ENCODE data around the gene PPP1R11.
A peak's percentile ranks its signal among the peaks of the same experiment; 100 is the strongest.
"Not testable (repeated sequence)": the region's sequence is repeated elsewhere in the genome, so short reads cannot be mapped to it uniquely, and the experiment has no call there.

PPP1R11 gene, protein sequence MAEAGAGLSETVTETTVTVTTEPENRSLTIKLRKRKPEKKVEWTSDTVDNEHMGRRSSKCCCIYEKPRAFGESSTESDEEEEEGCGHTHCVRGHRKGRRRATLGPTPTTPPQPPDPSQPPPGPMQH

DNA sequence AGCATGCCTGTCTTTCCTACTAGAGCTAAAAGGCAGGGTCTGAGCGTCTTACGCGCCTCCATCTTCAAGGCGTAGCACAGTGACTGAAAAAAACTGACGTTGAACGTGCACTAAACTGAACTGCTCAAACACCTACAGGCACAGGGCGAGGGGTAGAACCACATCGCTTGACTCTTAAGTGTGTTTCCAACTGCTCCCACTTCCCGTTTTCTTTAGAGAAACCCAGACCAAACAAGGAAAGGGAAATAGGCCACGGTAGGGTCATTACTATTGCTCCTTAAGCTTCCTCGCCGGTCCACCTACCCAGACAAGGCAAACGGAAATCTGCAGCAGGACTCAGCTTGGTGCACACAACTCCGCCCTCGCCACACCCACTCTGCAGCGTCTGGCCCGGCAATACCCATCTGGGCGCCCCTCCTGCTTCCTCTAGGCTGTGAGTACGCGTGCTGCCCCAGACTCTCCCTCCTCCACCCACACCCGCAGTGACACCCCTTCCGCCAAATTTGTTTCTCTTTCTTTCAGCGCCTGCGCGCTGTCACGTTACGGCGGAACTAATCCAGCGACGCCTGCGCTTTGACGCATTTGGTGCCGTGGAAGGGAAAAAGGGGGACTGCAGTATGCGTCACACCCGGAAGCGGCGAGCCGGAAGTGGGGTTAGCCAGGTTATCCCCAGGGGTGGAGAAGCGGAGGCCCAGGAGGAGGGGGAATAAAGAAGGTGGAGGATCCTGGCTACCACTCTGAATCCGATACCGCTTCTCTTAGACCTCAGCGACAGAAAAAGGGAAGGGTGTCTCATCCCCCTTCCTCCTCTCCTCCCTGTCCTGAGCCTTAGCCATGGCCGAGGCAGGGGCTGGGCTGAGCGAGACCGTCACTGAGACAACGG is at the start of gene PPP1R11:
Gene PPP1R11, plus strand, starts transcription at position 622 of the 883 bp plus-strand sequence. Its CDS starts 213 bp downstream, at position 835.
- peak; percentile 99 for DNase-seq (ENCODE audit: low read depth in 2 of 2)

DNA sequence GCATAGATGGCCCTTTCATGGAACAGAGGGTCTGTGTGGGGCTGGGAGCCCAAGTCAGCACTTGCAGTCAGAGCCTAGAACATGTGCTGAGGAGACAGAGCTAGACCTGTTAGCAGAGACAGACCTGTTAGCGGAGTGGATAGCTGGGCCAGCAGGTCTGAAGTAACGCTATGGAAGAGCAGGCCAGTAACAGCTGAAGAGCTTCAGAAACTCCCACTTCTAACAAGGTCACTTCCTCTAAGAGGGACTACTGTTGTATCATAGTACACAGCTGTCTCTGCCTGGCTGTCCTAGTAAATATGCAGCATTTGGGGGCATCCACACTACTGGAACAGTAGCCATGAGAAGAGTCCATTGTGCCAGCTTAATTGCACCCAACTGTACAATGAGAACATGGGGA is 47.2 kb upstream of the PPP1R11 start:
- DNase-seq (ENCODE audit: low read depth in 2 of 2) = no peak

DNA sequence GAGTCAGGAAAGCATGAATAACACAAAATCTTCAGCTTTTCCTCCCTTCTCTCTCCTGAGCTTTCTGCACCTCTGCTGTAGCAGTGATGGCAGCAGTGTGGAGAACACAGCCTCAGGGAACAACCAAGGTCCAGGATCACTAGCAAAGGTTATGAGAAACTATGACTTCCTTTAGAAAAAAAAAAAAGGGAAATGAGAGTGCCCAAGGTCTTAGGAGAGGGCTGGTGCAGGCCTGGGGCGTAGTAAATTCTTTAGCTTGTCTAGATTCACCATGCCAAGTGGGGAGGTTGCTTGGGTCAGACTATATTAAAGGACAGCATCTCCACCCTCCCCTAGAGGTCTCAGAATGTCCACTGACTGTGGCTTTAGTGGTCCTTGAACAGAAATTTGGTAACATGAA is 46.4 kb upstream of the PPP1R11 start:
- DNase-seq (ENCODE audit: low read depth in 2 of 2) = no peak

DNA sequence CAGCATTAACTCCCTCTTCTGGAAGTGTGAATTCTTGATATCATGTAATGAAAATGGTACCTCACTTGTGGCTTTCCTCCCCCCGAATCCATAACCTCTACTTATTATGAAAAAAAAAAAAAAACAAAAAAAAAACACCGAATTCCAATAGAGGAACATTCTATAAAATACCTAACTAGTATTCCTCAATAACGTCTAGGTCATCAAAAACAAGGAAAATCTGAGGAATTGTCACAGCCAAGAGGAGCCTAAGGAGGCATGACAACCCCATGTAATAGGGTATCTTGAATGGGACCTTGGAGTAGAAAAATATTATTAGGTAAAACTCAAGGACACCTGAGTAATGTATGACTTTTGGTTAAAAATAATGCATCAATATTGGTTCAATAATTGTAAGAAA is 44.8 kb upstream of the PPP1R11 start:
- DNase-seq (ENCODE audit: low read depth in 2 of 2) = no peak

DNA sequence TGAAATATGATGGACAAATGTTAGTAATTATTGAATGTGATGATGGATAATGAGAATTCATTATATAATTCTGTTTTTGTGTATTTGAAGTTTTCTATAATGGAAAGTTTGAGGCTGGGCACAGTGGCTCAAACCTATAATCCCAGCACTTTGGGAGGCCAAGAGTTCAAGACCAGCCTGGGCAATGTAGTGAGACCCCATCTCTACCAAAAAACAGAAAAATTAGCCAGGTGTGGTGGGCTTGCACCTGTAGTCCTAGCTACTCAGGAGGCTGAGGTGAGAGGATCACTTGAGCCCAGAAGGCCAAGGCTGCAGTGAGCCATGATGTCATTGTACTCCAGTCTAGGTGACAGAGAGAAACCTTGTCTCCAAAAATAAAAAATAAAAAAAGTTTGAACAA is 44.3 kb upstream of the PPP1R11 start:
- DNase-seq (ENCODE audit: low read depth in 2 of 2) = not testable (repeated sequence)

DNA sequence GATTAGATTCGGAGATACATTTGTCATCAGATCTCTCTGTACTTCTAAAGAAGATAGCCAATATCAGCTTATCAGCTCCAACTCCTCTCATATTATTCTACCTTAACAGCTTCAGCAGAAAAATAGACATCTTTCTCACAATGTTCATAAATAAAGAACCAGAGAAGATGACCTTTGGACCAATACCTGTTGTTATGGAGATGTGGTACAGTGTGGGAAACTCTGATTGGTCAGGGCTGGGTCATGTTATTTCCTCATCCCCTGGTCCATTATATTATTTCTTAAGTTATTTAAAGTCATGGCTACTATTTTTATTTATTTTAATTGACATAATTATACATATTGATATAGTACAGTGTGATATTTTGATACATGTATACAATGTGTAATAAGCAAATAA is 41.8 kb upstream of the PPP1R11 start:
- no peak for DNase-seq (ENCODE audit: low read depth in 2 of 2)

DNA sequence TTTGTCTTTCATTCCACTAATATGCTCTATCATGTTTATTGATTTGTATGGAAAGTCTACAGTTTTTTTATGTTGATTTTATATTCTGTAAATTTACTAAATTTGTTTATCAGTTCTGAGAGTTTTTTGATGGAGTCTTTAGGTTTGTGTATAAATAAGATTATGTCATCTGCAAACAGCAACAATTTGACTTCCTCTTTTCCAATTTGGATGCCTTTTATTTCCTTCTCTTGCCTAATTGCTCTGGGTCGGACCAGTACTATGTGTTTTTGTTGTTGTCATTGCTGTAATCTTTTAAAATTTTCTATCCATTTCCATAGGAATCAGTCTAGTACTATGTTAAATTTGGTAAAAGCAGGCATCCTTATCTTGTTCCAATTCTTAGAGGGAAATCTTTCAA is 37.4 kb upstream of the PPP1R11 start:
- DNase-seq (ENCODE audit: low read depth in 2 of 2) = no peak

DNA sequence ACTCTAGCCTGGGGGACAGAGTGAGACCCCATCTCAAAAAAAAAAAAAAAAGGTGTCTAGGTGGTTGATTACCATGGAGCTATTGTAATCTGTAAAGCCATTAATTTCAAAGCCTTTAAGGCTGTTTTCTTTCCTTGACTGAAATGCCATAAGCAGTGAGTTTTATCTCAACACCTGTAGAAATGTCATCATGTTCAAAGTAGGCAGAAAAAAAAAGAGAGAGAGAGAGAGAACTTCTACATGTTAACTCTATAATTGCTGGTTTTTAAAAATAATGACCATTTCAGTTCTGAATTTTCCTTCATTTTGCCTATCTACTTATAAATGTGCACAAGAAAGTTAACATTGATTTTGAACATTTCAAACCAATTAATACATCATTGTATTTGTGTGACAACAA is 35.6 kb upstream of the PPP1R11 start:
- DNase-seq (ENCODE audit: low read depth in 2 of 2) = no peak

DNA sequence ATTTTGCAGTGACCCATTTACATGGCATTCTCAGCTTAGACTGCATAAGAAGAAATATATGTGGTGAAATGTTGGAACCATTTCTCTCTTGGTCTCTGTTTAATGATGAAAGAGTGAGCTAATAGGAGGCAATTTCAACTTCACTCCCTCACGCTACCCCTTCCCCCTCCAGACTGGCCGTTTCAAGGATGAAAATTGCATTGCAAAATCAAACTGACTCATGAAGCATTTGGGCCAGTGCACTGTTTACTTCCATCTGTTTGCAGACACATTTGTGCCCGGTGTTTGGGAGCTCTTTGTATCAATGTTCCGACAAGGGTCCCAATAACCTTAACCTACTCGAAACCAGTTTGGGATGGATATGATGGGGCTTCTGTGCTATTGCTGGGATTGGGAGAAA is 33.6 kb upstream of the PPP1R11 start:
- DNase-seq (ENCODE audit: low read depth in 2 of 2) = not testable (repeated sequence)

DNA sequence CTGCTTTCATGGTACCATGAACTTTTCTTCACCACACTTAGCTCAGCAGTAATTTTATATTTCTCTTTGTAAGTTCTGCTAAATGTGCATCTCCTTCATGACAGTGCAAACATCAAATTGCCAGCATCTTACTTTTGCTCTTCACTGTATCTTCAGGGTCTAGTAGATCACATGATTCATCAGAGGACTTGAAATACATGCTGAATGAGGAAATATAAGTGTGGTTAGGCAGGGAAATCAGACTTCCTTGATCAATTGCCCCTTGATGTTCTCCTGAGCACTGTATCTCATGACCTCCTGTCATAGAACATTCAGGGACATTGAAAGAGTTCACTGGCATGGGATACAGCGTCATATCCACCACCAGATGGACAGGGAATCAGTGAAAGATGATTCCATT is 31.2 kb upstream of the PPP1R11 start:
- DNase-seq (ENCODE audit: low read depth in 2 of 2) = no peak

DNA sequence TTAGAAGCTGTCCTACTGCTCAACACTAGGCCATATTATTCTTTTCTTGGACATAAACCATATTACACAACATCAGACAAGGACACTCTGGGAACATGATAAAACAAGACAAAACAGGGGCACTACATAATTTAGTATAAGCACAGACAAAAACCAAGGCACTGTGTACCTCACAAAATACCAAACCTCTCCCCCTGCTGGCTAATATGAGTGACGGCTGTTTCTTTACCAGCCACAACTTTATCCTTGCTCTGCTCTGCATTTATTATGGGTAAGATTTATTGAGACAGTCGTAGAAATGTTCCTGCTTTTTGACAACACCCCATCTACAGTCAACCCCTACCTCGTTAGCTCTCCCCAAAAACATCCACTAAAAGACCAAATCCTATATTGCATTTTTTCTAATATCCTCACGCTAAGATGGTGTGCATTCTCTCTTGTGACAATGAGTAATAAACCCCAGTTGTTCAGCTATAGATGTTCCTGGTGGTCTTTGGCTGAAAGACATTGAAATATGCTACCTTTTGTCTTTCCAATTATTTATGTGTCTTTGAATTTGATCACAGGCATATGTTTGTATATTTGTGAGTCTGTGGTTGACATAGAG is 29.7 kb upstream of the PPP1R11 start:
- no peak for DNase-seq (ENCODE audit: low read depth in 2 of 2)

DNA sequence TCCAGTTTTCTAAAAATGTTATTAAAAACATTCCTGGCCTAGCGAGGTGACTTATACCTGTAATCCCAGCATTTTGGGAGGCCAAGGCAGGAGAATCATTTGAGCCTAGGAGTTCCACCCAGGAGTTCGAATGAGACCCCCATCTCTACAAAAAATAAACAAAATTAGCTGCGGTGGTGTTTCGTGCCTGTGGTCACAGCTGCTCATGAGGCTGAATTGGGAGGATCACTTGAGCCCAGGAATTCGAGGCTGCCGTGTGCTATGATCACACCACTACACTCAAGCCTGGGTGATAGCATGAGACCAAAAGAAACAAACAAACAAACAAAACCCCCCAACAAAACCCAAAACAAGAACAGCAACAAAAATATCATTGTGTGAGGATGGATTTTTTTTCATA is 25.8 kb upstream of the PPP1R11 start:
- no peak for DNase-seq (ENCODE audit: low read depth in 2 of 2)

DNA sequence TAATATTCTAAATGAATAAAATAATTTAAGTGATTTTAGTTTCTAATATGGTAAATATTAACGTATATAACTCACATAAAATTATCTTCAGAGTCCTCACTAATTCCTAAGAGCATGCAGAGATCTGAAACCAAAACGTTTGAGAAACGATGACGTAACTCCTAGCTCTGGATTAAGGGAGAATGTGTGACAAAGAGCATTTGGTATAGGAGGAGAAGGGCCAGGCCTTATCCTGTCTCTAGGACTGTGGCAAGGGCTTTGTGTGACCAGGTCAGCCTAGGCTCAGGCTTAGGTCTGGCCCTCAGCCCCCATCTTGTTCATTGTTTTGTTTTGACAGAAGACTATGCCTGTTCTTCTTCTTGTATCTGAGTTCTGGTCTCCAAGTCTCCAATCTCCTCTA is 25.2 kb upstream of the PPP1R11 start:
- no peak for DNase-seq (ENCODE audit: low read depth in 2 of 2)

DNA sequence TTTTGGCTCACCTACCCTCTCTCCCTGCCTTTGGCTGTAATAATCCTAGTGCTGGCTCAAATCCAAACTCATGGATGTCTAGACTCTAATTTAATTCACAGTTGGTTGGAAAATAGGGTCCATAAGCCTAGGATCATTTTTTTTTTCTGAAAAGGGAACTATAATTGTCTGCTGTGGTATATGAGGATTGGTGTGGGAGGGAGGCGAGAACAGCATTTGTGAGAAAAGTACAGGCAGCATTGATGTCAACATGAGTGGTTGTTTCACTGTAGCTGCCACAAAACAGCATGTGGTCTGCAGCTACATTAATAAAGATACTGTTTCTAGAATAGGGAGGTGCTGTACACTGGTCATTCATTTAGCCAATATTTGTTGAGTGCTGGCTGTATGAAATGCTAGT is 24.5 kb upstream of the PPP1R11 start:
- no peak for DNase-seq (ENCODE audit: low read depth in 2 of 2)

DNA sequence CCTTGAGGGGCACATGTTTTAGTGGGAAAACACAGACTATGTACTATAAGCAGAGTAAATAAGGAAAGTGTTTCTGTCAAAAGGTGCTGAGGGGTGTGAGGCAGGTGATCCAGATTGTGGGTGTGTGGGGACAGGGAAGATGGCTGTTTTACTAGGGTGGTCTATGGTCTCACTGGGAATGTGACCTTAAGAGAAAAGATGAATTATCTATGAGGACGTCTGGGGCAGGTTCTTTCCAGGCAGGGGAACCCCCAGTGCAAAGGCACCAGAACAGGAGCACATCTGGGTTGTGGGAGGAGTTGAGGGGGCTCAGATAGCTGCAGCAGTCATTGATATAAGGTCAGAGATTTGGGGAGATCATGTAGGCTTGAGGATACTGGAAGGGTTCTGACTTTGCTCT is 24.1 kb upstream of the PPP1R11 start:
- DNase-seq (ENCODE audit: low read depth in 2 of 2) = no peak

DNA sequence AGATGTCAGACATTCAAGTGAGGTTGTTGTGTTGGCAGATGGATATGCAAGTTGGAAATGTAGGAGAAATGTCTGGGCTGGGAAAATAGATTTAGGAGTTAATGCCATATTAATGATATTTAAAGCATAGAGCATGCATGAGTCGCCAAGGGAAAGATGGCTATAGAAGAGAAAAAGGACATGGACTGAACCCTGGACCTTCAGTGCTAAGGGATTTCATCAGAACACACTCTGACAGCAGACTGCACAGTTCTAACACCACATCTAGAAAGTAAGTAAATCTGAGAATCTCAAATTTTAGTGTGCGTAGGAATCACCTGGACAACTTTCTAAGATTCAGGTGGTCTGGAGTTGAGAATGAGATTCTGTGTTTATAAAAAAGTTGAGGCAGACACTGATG is 23.3 kb upstream of the PPP1R11 start:
- DNase-seq (ENCODE audit: low read depth in 2 of 2) = no peak

DNA sequence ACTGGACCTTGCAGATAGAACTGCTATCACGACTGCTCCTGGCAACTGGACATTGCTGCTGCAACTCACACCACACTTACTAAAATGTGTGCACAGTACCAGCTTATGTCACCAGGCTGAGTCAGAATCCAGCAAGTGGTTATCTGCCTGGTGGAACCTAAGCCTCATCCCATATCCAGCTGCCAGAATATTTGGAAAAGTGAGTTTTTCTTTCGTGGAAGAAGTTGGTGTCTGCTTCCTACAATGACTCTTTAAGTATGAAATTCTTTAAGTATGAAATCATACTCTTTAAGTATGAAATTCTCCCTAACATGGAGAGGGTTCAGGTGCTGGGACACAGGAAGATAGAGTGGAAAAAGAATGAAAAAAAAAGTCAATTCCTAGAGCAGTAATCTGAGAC is 22.4 kb upstream of the PPP1R11 start:
- no peak for DNase-seq (ENCODE audit: low read depth in 2 of 2)

DNA sequence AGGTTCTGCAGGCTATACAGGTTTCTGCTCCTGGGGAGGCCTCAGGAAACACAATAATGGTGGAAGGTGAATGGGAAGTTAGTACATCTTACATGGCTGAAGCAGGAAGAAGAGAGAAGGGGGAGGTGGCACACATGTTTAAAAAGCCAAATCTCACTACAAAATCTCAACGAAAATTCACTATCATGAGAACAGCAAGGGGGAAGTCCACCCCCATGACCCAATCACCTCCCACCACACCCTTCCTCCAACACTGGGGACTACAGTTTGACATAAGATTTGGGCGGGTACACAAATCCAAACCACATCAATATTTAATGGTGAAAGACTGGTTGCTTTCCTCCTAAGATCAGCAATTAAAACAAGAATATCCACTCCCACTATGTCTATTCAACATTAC is 19.8 kb upstream of the PPP1R11 start:
- DNase-seq (ENCODE audit: low read depth in 2 of 2) = no peak

DNA sequence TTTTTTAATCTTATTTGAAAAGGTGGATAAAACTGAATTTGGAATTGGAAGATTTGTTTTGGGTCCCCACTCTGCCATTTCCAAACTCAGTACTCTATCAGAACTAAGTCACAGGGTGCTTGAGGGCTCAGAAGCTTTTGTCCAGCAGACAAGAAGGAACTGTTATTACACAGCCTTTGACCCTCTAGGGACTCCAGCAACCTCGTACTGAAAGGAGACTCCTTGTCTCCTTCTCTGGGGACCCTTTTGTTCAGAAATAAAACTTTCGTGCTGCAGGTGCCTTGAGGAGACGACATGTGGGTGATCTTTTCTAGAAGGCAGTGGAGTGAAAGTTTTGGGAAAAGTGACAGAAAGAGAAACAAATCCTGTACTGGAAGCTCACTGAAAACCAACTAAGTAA is 13.3 kb upstream of the PPP1R11 start:
- no peak for DNase-seq (ENCODE audit: low read depth in 2 of 2)

DNA sequence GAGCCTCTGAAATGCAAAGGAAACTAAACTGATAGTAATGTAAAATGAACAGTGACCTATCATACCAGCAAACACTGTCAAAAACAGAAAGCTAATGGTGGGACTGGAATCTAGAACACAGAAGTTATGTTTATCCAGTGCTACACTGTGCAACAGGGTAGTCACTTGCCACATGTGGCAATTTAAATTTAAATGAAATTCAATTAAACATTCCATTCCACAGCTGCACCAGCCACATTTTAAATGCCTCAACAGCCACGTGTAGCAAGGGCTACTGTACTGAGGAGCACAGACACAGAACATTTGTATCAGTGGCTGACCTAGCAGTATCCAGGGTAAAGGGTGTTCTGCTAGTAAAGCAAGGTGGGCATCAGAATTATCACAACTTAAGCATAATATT is 11.5 kb upstream of the PPP1R11 start:
- no peak for DNase-seq (ENCODE audit: low read depth in 2 of 2)

DNA sequence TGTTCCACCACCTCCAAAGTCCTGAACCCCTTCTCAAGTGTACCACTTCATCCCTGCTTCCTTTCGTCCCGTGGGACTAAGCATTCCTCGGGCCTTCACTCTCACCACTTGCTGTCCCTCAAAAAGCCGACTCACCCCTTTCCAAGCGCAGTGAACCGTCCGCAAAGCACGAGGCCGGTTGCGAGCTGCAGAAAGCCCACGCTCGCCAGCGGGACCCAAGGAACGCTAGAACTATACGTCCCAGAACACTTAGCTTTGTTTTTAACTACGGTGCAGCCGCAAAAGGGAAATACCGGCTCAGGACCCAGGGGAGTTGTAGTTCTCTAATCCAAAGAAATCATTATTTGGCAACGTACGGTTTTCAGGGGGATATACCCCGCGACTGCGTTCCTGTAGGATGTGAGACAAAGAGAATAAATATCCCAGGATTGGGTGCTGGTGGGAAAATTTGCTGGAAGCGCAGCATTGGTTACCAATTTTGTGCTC is 6.3 kb upstream of the PPP1R11 start:
- DNase-seq (ENCODE audit: low read depth in 2 of 2) = no peak

DNA sequence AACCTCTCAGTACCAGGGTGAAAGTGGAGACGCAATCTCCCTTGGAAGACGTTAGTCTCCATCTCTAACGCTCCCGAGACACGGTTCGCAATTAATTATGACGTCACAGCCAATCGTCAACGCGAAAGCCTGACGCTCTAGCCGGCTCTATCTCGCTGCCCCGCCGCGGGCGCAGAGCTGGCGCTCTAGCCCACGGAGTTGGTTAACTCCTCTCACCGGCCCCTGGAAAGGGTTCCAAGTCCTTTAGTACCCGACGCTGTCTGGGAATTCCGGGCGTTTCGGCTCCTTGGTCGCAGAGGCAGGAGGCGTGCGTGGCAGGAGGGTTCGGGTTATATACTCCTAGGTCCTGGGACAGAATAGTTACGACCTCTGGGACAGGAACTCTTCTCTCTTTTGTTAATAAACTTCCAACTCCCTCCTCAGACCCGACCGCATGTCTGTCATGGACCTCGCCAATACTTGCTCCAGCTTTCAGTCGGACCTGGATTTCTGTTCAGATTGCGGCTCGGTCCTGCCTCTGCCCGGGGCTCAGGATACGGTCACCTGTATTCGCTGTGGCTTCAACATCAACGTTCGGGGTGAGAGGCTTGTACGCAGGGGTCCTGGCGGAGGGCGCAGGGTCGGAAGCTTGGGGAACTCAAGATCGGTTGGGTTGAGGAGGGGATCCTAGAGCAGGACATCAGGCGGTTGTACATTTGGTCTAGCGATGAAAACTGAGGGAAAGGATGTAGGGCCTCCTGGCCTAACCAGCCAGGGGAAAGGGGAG is 5.7 kb upstream of the PPP1R11 start, which contains the start of gene POLR1H:
Gene POLR1H, plus strand, starts transcription at position 174 of the 766 bp plus-strand sequence. Its CDS starts 260 bp downstream, at position 434.
- DNase-seq (ENCODE audit: low read depth in 2 of 2) = peak; percentile 80 to 82

All from stimulated activated CD8-positive, alpha-beta memory T cell treated with anti-CD3 and anti-CD28 coated beads, Interleukin-7, amount 100 ng/mL, for 4 hours (primary cell).